H4 (cell line): Measurements from ENCODE around the gene LRRC73. TPM values are rescaled to one million over a fixed set of nuclear protein-coding genes. Genes with fewer than 3 reads are reported as not detected.
"Not testable (repeated sequence)": the region's sequence is repeated elsewhere in the genome, so short reads cannot be mapped to it uniquely, and the experiment has no call there.

Source experiments
- DNase-seq: peaks from one replicate; pipeline ENCODE4 v3.0.0-alpha.2; 2015; ENCODE audit warnings: low spot score
- total RNA-seq: library from RNA; depleted of rRNA; stranded (reverse); fragments of >200 nt; shearing (Covaris generic); gene quantifications from 2 replicates; pipeline ENCODE4 v1.2.3, GENCODE V29; 2014

The LRRC73 gene
- total RNA-seq, 1 experiment from 2014 or later, result 1.0 TPM

- DNase-seq, result no peak
Measured at GRCh38 chr6:43511824-43512415, 1.8 kb upstream of the LRRC73 start.

GRCh38 chr6:43510827-43511163 lies 649 bp upstream of the LRRC73 start:
- DNase-seq, result no peak

GRCh38 chr6:43509142-43509983 lies 783 bp downstream of the LRRC73 start:
- DNase-seq, result no peak

- no peak for DNase-seq
Measured at GRCh38 chr6:43508481-43509141, 1.5 kb downstream of the LRRC73 start.

GRCh38 chr6:43506667-43507471 lies 3.3 kb downstream of the LRRC73 start:
- peak; percentile 76 for DNase-seq

- no peak for DNase-seq
Measured at GRCh38 chr6:43506171-43506570, 4.0 kb downstream of the LRRC73 start.

- no peak for DNase-seq
Measured at GRCh38 chr6:43505718-43506117, 4.4 kb downstream of the LRRC73 start.

- DNase-seq, result no peak
Measured at GRCh38 chr6:43504756-43505593, 5.2 kb downstream of the LRRC73 start.

GRCh38 chr6:43503443-43503842 lies 6.7 kb downstream of the LRRC73 start:
- no peak for DNase-seq

GRCh38 chr6:43502666-43503065 lies 7.5 kb downstream of the LRRC73 start:
- DNase-seq, result no peak

- no peak for DNase-seq
Measured at GRCh38 chr6:43500921-43501320, 9.2 kb downstream of the LRRC73 start.

- no peak for DNase-seq
Measured at GRCh38 chr6:43499028-43499815, 10.9 kb downstream of the LRRC73 start.

GRCh38 chr6:43498291-43498690 lies 11.9 kb downstream of the LRRC73 start:
- not testable (repeated sequence) for DNase-seq

GRCh38 chr6:43497689-43498088 lies 12.5 kb downstream of the LRRC73 start:
- no peak for DNase-seq

GRCh38 chr6:43497129-43497396 lies 13.1 kb downstream of the LRRC73 start:
- DNase-seq, result no peak

GRCh38 chr6:43496370-43497128 lies 13.6 kb downstream of the LRRC73 start:
- DNase-seq, result no peak

GRCh38 chr6:43495409-43495941 lies 14.7 kb downstream of the LRRC73 start:
- DNase-seq, result peak; percentile 69

GRCh38 chr6:43494766-43495165 lies 15.4 kb downstream of the LRRC73 start:
- DNase-seq, result no peak

GRCh38 chr6:43494321-43494720 lies 15.8 kb downstream of the LRRC73 start:
- DNase-seq, result no peak

GRCh38 chr6:43493833-43494232 lies 16.3 kb downstream of the LRRC73 start:
- DNase-seq, result no peak
